Metanephros (tissue), 1 donor: ENCODE measurements around the gene SMIM10. TPM values are rescaled to one million over a fixed set of nuclear protein-coding genes. Genes with fewer than 3 reads are reported as not detected.

Source experiments
- total RNA-seq: library from RNA; depleted of rRNA; stranded (reverse); fragments of >200 nt; gene quantifications from one replicate; pipeline ENCODE4 v1.2.3, GENCODE V29; 2014

Gene SMIM10
- total RNA-seq: 4.0 TPM

DNA sequence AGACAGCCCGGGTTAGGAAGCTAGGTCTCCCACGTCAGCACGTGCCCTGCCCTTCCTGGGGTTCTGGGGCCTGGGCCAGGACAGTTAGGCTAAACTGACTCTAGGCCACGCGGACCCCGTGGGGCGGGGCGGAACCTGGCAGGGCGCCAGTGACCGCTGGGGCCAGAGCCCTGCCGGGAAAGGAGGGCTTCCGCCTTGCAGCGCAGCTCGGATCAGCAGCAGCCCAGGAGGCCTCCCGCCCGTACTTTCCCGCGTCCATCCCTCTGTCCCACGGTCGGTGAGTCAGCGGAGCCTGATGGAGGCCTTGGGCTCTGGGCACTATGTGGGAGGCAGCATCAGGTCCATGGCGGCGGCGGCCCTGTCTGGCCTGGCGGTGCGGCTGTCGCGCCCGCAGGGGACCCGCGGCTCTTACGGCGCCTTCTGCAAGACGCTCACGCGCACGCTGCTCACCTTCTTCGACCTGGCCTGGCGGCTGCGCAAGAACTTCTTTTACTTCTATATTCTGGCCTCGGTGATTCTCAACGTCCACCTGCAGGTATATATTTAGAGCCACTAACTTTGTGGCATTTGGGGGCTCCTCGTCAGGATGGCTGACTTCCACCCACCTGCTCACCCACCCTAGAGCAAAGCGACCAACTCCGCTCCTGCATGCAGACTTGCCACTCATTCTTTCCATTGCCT is at the start of gene SMIM10:
Gene SMIM10, plus strand, starts transcription at position 191 of the 681 bp plus-strand sequence. Its CDS starts 105 bp downstream, at position 296.

Other genes starting within 250 kb of the SMIM10 start
- gene PABIR2, start 193.8 kb upstream of the SMIM10 start, total RNA-seq: 14.8 TPM
- gene MOSPD1, start 75.7 kb upstream of the SMIM10 start, total RNA-seq: 20.4 TPM
- 8.7 TPM for gene RTL8B, start 31.6 kb downstream of the SMIM10 start, total RNA-seq
- gene RTL8C, start 41.4 kb downstream of the SMIM10 start, total RNA-seq: 88.0 TPM
- 26.8 TPM for gene RTL8A, start 61.1 kb downstream of the SMIM10 start, total RNA-seq
- gene SMIM10L2B, start 107.7 kb downstream of the SMIM10 start, total RNA-seq: 5.8 TPM
- not detected for gene ETDB, start 129.5 kb downstream of the SMIM10 start, total RNA-seq
- 0.12 TPM for gene CT55, start 180.4 kb downstream of the SMIM10 start, total RNA-seq